Epithelial cell of proximal tubule (primary cell): ENCODE data around the gene CCNL2. TPM values are rescaled to one million over a fixed set of nuclear protein-coding genes. Genes with fewer than 3 reads are reported as not detected.
"Not testable (repeated sequence)": the region's sequence is repeated elsewhere in the genome, so short reads cannot be mapped to it uniquely, and the experiment has no call there.

ENCODE experiments used
- DNase-seq: peaks from one replicate; pipeline ENCODE4 v3.0.0-alpha.2; 2011; ENCODE audit warnings: low read depth
- H3K4me3 ChIP-seq: 2 replicates; pipeline ENCODE4 v1.5.1; 2011; ENCODE audit warnings: low read depth, mild to moderate bottlenecking, low read length
- total RNA-seq: library from RNA; depleted of rRNA; stranded (reverse); fragments of >200 nt; gene quantifications from 2 replicates; pipeline ENCODE4 v1.2.3, GENCODE V29; 2015
- TF ChIP-seq, protein P1 (sequence below): conservative IDR thresholded peaks from 2 replicates; pipeline ENCODE4 v1.5.1; 2012; ENCODE audit warnings: low read depth, mild to moderate bottlenecking, low read length

The CCNL2 gene
- total RNA-seq, 1 donor from 2014 or later, result 96.3 TPM

DNA sequence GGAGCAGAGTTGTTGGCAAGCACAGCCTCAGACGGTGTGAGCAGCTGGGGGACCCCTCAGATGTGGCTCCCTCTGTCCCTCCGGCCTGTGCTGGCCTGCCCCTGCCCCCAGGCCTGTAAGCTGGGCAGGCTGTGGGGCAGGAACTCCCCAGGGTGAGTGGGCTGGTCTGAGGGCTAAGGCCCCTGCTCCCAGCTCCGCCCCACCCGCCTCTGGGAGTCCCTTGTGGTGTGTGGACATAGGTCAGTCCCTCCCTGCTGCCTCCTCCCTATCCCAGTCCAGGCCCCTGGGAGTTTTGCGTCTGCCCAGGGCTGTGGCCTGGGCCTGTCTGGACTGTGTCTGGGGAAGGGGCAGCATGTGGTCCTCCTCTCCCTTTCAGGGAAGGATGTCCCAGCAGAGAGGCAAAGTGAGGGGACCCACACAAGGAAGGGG is 32.7 kb upstream of the CCNL2 start:
- DNase-seq, result no peak
- TF ChIP-seq, protein P1, sequence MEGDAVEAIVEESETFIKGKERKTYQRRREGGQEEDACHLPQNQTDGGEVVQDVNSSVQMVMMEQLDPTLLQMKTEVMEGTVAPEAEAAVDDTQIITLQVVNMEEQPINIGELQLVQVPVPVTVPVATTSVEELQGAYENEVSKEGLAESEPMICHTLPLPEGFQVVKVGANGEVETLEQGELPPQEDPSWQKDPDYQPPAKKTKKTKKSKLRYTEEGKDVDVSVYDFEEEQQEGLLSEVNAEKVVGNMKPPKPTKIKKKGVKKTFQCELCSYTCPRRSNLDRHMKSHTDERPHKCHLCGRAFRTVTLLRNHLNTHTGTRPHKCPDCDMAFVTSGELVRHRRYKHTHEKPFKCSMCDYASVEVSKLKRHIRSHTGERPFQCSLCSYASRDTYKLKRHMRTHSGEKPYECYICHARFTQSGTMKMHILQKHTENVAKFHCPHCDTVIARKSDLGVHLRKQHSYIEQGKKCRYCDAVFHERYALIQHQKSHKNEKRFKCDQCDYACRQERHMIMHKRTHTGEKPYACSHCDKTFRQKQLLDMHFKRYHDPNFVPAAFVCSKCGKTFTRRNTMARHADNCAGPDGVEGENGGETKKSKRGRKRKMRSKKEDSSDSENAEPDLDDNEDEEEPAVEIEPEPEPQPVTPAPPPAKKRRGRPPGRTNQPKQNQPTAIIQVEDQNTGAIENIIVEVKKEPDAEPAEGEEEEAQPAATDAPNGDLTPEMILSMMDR, result no peak

DNA sequence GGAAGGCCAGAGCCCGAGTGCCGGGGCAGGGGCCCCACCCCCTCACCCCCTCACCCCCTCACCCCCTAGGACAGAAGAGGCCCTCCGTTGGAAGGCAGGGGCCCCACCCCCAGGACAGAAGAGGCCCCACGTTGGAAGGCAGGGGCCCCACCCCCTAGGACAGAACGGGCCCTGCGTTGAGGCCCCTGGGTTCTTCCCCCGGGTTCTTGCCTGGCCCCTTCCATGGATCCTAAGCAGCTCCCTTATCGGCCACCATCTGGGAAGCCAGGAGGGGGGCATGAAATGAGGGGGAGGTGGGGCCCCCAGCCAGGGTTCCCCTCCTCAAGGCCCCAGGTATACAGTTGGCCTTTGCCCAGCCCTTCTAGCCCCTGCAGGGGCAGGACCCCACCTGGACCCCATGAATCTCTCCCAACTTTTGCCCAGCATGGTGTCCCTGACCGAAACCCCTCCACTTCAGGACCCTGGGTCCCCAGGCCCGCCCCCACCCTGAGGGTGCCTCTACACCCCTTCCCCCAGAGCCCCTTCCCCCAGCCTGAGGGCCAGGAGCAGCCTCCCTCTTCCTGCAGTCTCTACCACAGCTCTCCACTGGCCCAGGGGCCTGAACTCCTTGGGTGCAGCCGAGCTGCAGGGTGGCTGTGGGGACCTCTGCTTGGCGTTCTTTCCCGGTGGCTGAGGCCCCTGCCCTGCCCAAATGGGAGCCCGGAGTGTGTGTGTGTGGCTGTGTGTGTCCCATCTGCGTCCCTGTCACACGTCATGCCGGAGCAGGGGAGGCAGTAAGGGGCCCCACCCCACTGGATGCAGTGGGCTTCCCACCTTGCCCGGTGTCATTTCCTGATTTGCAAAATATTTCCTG is 32.1 kb upstream of the CCNL2 start:
- TF ChIP-seq, protein P1, result no peak
- H3K4me3 ChIP-seq, result no peak overlapping the region
- no peak for DNase-seq

More for the DNA sequence above, 32.7 kb upstream of the CCNL2 start:
- H3K4me3 ChIP-seq, result no peak overlapping the region

DNA sequence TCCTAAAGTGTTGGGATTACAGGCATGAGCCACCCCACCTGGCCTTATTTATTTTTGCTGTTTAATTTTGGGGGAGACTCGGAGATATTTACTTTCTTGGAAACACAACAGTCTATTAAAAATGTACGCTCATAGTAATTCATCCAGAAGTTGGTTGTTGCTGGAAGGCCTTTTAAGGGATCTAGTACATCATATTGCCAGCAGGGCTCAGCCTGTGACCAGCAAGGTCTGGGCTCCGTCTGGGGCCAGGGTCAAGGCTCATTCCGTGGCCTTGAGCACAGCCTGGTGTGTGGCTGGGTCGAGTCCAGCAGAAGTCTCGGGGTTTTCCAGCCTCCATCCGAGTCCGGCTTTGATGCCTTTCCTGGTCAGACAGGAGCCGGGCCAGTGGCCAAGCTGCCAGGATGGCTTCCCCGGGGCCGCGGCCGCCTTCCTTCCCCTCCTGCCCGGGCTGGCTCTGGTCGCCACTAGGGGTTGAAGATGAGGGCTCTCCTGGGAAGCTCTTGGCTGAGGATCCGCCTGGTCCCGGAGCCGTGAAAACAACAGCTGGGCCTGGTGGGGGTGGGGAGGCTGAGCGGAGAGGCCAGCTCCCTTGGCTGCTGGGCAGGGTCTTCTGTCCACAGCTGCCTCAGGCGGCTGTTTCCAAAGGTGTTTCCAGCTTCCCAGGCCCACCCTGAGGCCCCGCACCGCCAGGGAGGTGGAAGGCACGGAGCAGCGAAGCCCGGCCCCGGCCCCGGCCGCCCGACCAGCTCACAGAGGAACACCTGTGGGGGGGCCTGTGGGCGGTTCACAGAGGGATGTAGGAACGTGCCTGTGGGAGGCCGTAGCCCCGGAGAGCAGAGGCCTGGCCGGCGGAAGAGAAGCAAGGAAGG is 31.2 kb upstream of the CCNL2 start:
- H3K4me3 ChIP-seq, result no peak overlapping the region
- TF ChIP-seq, protein P1, result peak; percentile 3
- no peak for DNase-seq

DNA sequence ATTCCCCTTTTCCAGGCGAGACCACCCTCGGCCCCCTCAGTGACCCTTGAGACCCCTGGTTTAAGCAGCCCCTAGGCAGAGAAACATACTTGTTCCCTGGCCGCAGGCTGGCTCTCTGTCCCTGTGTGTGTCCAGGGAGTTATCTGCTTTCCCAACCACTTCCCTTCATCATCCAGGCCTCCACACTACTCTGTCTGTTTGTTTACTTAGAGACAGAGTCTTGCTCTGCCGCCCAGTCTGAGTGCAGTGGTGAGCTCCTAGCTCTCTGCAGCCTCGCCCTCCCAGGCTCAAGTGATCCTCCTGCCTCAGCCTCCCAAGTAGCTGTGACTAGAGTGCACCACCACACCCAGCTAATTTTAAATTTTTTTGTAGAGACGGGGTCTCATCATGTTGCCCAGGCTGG is 30.5 kb upstream of the CCNL2 start:
- TF ChIP-seq, protein P1, result no peak
- DNase-seq, result no peak
- no peak overlapping the region for H3K4me3 ChIP-seq

DNA sequence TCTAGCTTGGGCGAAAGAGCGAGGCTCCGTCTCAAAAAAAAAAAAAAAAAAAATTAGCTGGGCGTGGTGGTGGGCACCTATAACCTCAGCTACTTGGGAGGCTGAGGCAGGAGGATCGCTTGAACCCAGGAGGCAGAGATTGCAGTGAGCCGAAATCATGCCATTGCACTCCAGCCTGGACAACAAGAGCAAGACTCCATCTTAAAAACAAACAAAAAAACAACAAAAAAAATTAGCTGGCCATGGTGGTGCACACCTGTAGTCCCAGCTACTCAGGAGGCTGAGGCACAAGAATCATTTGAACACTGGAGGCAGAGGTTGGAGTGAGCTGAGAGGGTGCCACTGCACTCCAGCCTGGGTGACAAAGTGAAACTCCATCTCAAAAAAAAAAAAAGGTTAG is 29.8 kb upstream of the CCNL2 start:
- not testable (repeated sequence) for H3K4me3 ChIP-seq, DNase-seq

DNA sequence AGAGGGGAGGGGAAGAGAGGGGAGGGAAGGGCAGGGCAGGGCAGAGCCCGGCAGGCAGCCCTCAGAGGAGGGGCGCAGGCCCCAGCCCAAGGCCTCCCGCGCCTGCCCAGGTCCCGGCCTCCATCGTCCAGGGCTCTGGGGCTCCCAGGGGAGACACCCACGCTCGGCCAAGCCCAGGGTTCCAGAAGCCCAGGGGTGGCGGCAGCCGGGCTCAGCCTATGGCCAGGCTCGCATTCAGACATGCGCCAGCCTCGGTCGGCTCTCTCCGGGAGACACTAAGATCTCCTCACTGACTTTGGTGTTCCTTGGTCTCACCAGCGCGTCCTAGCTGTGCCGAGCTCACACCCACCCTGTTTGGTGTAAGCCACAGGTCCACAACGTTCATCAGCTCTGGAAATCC is 29.0 kb upstream of the CCNL2 start:
- H3K4me3 ChIP-seq, result no peak overlapping the region
- TF ChIP-seq, protein P1, result no peak
- DNase-seq, result no peak

DNA sequence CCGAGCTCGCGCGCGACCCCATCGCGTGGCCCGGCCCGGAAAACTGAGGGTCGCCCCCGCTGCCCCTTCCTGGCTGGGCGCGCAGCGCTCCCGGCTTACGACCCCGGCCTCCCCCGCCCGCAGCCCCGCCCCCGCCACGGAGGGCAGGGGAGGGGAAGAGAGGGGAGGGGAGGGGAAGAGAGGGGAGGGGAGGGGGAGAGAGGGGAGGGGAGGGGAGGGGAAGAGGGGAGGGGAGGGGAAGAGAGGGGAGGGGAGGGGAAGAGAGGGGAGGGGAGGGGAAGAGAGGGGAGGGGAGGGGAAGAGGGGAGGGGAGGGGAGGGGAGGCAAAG is 28.6 kb upstream of the CCNL2 start:
- no peak for DNase-seq
- no peak overlapping the region for H3K4me3 ChIP-seq
- TF ChIP-seq, protein P1, result no peak
